ENCODE data around the gene THOP1. TPM values are rescaled to one million over a fixed set of nuclear protein-coding genes. Genes with fewer than 3 reads are reported as not detected.

The THOP1 gene
- total RNA-seq, 1 donor from 2014 or later: 28.5 TPM

- no peak overlapping the region for H3K4me3 ChIP-seq
These were observed 26.5 kb upstream of the THOP1 start for GRCh38 chr19:2758601-2759313.

GRCh38 chr19:2759362-2759761 is 25.9 kb upstream of the THOP1 start:
- no peak overlapping the region for H3K27ac ChIP-seq
- H3K9me3 ChIP-seq: no peaks in the 10 kb centered on the region
- TF ChIP-seq POLR2A (IDR thresholded peaks at IDR 0.05) (no peak), POLR2AphosphoS5 (IDR thresholded peaks at IDR 0.05; ENCODE audit: insufficient read depth in 1 of 2, low read depth in 1 of 2) (no peak), CTCF (IDR thresholded peaks at IDR 0.05) (no peak)
- H3K27me3 ChIP-seq: no peaks in the 10 kb centered on the region
- DNase-seq (ENCODE audit: extremely low spot score in 2 of 2): no peak
- H3K4me3 ChIP-seq: no peak overlapping the region
- H3K36me3 ChIP-seq: peaks cover 0 to 61% of the 10 kb centered on the region in 2 donors
- intact Hi-C loops (cut with DNase I): no loop called here
- H3K4me1 ChIP-seq: no peaks in the 10 kb centered on the region

More at GRCh38 chr19:2758601-2759313, 26.5 kb upstream of the THOP1 start:
- no peaks in the 10 kb centered on the region for H3K4me1 ChIP-seq
- no peaks in the 10 kb centered on the region for H3K9me3 ChIP-seq
- intact Hi-C loops (cut with DNase I): no loop called here
- DNase-seq (ENCODE audit: extremely low spot score in 2 of 2): no peak
- peaks cover 0 to 56% of the 10 kb centered on the region in 2 donors for H3K36me3 ChIP-seq
- H3K27ac ChIP-seq: no peak overlapping the region
- TF ChIP-seq POLR2AphosphoS5 (IDR thresholded peaks at IDR 0.05; ENCODE audit: insufficient read depth in 1 of 2, low read depth in 1 of 2) (no peak), CTCF (IDR thresholded peaks at IDR 0.05) (no peak), POLR2A (IDR thresholded peaks at IDR 0.05) (no peak)
- H3K27me3 ChIP-seq: no peaks in the 10 kb centered on the region

GRCh38 chr19:2759965-2760364 is 25.3 kb upstream of the THOP1 start:
- no peaks in the 10 kb centered on the region for H3K27me3 ChIP-seq
- intact Hi-C loops (cut with DNase I): no loop called here
- no peaks in the 10 kb centered on the region for H3K4me1 ChIP-seq
- no peaks in the 10 kb centered on the region for H3K9me3 ChIP-seq
- H3K36me3 ChIP-seq: peaks cover 0 to 66% of the 10 kb centered on the region in 2 donors
- TF ChIP-seq CTCF (IDR thresholded peaks at IDR 0.05): no peak
- no peak for TF ChIP-seq POLR2A (IDR thresholded peaks at IDR 0.05)
- no peak for TF ChIP-seq POLR2AphosphoS5 (IDR thresholded peaks at IDR 0.05; ENCODE audit: insufficient read depth in 1 of 2, low read depth in 1 of 2)
- no peak overlapping the region for H3K27ac ChIP-seq
- DNase-seq (ENCODE audit: extremely low spot score in 2 of 2): no peak
- no peak overlapping the region for H3K4me3 ChIP-seq

- intact Hi-C loops (cut with DNase I): no loop called here
- Histone ChIP-seq H3K27me3 (no peaks in the 10 kb centered on the region), H3K36me3 (peaks cover 0 to 67% of the 10 kb centered on the region in 2 donors), H3K9me3 (no peaks in the 10 kb centered on the region), H3K27ac (no peak overlapping the region), H3K4me1 (no peaks in the 10 kb centered on the region), H3K4me3 (no peak overlapping the region)
- TF ChIP-seq POLR2A (IDR thresholded peaks at IDR 0.05): no peak
- no peak for TF ChIP-seq CTCF (IDR thresholded peaks at IDR 0.05)
- no peak for TF ChIP-seq POLR2AphosphoS5 (IDR thresholded peaks at IDR 0.05; ENCODE audit: insufficient read depth in 1 of 2, low read depth in 1 of 2)
- no peak for DNase-seq (ENCODE audit: extremely low spot score in 2 of 2)
These were observed 24.0 kb upstream of the THOP1 start for GRCh38 chr19:2761309-2761677.
